Transverse colon (tissue), 3 donors: ENCODE results near the gene DHRSX.

Experiments
- CTCF ChIP-seq, 5 experiments: fragments of 200-600 bp in 3 of 5; fragments of 450-650 bp in 2 of 5; sonication (generic) in 3 of 5; IDR thresholded peaks; 1 replicate in 2 of 5; 2 replicates in 3 of 5; pipeline ENCODE4 v1.5.1; 2016 to 2017; ENCODE audit warnings: antibody characterized with exemption in 5 of 5, inconsistent platforms in 3 of 5, mild to moderate bottlenecking in 2 of 5, moderate library complexity in 1 of 5
- EP300 ChIP-seq: sonication (generic); formaldehyde crosslinking; IDR thresholded peaks from one replicate; pipeline ENCODE4 v1.6.1; 2017; ENCODE audit warnings: antibody characterized with exemption, low read depth

GRCh38 chrX:2449135-2449886 is 51.5 kb downstream of the DHRSX start:
- TF ChIP-seq CTCF (IDR thresholded peaks at IDR 0.05) (no peak), EP300 (no peak)
